SIG-M5 (cell line): Measurements from ENCODE around the gene CCND3.
"Not testable (repeated sequence)": the region's sequence is repeated elsewhere in the genome, so short reads cannot be mapped to it uniquely, and the experiment has no call there.

ENCODE experiments used
- DNase-seq: peaks from one replicate; lab custom pipeline; 2025; lab: John Stamatoyannopoulos, UW

CCND3 gene

GRCh38 chr6:41947581-41948220 lies 6.1 kb upstream of the CCND3 start:
- no peak for DNase-seq

DNA sequence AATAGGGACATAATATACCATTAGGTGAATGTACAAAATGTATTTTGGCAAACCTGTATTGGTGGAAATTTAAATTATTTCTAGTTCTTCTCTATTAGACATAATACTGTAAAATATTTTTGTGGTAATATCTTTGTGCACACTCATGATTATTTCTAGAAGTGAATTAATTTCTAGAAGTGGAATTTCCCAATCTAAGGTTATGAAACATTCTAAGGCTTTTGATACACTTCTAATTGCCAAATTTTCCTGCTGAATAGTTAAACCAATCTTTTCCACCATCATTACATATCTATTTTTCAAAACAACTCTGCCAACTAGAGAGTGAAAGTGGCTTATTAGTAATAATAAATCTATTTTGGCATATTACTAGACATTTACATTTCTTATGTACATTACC lies 1.8 kb upstream of the CCND3 start:
- no peak for DNase-seq

GRCh38 chr6:41942882-41943281 lies 1.3 kb upstream of the CCND3 start:
- DNase-seq: not testable (repeated sequence)

DNA sequence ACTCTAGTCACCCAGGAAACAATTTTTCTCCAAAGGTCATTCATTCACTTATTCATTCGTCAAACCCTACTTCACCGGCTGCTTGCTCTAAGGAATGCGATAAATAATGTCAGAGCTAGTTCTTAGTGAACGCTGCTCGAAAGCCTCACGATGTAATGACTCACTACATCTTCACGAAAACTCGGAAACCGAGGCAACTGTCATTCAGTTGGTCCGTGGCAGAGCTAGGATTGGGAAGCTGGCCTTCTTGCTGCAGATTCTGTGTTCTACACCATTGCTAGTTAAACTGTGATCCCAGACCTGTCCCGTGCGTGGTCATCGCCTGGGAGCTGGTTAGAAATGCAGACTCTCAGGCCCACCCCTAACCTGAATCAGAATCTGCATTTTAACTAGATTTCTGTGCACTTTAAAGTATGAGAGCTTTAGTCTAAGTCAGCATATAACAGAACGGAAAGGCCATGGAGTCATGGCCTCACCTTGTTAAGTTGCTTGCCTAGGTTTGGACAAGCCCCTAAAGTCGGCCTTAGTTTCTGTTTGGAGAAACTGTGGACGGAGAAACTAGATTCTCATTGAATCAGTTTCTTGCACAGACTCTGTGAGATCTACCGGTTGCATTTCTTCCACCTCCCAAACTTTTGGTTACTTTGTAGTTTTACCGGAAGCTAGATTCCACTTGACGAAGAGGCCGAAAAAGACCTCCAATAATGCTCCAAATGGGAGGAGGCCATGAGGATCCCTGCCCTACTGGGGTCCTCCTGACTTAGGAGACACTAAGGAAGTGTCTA lies 651 bp upstream of the CCND3 start:
- no peak for DNase-seq

GRCh38 chr6:41940759-41941279 lies 789 bp downstream of the CCND3 start:
- no peak for DNase-seq

DNA sequence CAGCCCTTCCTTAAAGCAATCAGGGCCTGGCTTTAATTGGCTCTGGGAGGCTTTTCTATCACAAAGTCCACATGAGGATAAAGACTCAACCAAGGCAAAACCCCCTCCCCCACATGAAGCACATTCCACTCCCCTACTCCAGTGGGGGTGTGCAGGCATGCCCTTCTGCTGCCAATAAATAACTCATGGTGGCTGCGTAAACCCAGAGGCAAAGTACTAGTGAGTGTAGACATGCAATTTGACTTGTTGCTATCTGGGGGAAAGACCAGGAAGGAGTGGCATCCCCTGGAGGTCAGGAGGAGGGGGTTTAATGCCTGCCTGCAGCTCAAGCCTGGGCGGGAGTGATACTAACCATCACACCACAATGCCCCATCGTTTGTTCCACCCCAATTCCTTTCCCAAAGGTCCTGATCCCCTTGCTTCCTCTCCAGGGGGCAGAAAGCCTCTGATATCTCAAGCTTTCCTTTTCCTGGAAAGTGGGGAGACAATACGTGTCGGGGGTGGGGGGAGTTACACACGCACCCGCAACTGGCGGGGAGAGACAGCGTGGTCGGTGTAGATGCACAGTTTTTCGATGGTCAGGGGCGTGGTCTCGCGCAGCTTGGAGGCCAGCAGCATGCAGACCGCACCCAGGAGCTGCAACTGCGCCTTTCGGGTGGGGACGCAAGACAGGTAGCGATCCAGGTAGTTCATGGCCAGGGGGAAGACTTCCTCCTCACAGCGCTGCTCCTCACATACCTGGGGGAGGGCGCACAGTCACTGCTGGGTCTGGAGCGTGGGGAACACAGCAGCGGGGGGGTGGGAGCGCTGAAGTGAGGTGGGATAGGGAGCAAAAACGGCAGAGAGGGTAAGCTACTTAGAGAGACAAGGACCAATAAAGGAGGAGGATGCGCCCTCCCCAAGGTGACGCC lies 1.5 kb downstream of the CCND3 start:
- no peak for DNase-seq

- DNase-seq: peak; percentile 68
These were observed 2.3 kb downstream of the CCND3 start for GRCh38 chr6:41939176-41939847.

- DNase-seq: no peak
These were observed 2.9 kb downstream of the CCND3 start for GRCh38 chr6:41938590-41939175.

DNA sequence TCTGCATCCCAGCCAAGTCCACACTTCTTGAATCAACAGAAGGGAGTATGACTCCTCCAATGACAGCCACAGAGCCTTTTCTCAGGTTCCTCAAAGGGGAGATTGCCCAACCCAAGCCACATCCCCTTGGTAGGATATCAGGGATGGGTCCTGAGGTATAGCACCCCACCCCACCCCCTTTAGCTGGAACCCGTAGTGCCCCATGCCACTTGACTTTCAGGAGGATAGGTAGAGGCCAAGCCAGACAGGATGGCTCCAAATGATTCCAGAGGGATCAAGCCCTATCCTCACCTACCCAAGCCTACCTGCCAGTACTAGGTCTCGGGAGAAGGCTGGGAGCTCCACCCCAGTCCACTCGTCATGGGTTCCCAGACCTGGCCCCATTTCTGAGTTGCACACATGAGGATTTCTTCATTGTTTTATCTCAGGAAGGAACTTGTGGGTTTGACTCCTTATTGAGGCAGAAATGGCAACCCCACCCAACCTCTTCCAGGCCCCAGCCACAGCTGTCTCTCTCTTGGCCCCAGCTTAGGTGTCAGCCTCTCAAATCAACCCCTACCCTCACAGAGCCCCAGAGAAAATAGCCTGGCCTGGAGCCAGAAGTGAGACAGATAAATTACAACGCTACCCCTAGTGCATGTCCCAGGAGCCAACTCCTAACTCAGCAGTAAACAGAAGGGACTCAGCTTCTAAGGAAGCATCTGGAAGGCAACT lies 3.6 kb downstream of the CCND3 start:
- DNase-seq: peak; percentile 79

DNA sequence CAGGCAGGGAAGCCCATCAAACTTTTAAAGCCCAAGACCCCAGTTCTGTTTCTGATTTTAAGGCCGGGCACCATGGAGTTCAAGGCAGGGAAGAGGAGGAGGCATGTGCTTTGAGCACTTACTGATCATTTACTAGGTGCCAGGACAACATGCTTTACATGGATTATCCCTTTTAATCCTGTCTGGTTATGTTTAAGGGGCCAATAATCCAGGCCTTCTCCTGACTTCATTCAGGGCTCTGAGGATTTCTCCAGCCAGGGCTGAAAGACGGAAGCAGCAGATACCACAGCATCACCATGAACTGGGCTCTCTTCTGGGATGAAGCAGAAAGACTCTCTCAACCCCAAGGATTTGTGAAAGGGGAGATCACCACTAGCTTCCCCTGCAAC lies 4.1 kb downstream of the CCND3 start:
- no peak for DNase-seq

- peak; percentile 90 for DNase-seq
These were observed 5.4 kb downstream of the CCND3 start for GRCh38 chr6:41936073-41936837.

- no peak for DNase-seq
These were observed 5.9 kb downstream of the CCND3 start for GRCh38 chr6:41935685-41936072.

DNA sequence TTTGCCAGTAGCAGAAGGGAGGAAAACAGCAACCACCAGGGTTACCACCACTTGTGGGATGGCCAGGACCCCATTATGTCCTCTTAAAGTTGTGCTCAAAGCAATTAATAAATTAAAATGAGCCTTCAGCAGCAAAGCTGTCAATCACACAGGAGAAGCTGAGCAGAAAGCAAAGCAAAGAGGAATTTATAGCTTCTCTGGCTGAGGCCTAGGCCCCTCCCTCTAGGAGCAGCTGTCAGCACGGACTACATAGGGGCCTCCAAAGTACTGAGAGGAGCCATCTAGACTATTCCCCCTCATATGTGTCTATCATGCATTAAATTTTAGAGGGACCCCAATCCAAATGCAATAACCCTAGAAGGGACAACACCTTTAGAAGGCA lies 6.4 kb downstream of the CCND3 start:
- DNase-seq: no peak

- DNase-seq: no peak
These were observed 7.1 kb downstream of the CCND3 start for GRCh38 chr6:41934278-41935192.

GRCh38 chr6:41932378-41932777 lies 9.2 kb downstream of the CCND3 start:
- no peak for DNase-seq

GRCh38 chr6:41931792-41932191 lies 9.8 kb downstream of the CCND3 start:
- no peak for DNase-seq

DNA sequence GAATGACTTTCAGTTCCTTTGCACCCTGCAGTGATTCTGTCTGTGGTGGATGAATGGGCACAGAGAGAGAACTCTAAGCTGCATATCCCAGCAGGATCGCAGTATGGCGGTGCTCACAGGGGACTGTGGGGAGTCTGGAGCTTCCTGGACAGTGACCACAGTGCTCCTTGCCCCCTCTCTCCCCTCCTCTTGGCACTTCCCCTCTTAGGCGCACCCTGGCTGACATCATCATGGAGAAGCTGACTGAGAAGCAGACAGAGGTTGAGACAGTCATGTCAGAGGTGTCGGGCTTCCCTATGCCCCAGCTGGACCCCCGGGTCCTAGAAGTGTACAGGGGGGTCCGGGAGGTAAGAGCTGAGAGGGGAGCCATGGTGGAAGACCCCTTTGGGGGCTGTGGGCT lies 11.7 kb downstream of the CCND3 start:
- DNase-seq: no peak

GRCh38 chr6:41927253-41927652 lies 14.4 kb downstream of the CCND3 start:
- no peak for DNase-seq

GRCh38 chr6:41922154-41922553 lies 19.5 kb downstream of the CCND3 start:
- no peak for DNase-seq
